GM19023 (cell line): ENCODE measurements around the gene PAX1.

Source experiments
- ATAC-seq: cut with Tn5 transposase; IDR thresholded peaks from one replicate; pipeline ENCODE4 v1.9.1; 2021; ENCODE audit warnings: mild to moderate bottlenecking, moderate library complexity; ENCODE audit not compliant: unreplicated experiment

PAX1 gene

DNA sequence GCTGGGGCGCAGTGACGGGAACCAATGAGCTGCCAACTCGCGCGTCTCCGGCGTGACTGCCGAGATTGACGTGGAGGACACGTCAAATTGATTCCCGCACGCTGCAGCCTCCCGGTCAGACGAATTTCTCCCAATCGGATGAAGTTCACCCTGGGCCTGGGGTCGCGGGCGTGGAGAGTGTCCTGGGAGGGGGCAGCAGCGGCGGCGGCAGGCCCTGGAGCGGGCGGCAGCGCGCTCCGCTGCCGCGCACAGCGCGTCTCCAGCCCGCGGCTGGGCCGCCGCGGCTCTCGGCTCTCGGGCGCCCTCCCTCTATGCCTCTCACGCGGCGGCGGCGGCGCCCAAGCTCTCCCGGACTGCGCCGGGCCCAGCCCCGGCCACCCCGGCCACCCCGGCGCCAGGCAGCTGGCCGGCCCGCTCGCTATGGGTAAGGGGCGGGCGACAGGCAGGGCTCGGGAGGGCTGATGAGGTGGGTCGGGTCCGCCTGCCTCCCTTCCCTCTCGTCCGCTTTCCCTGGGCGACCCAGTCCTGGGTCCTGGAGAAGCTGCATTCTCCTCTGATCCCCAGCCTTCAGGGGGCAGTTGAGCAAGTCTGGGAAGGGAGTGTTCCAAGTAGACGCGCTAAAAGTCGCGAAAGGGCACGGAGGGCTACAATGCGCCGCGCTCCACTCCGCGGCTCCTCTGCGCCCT is at the start of gene PAX1:
TSS of gene PAX1 (plus strand) at position 90 of the 686 bp plus-strand sequence. CDS start at position 139, 49 bp downstream.
- ATAC-seq, result no peak

DNA sequence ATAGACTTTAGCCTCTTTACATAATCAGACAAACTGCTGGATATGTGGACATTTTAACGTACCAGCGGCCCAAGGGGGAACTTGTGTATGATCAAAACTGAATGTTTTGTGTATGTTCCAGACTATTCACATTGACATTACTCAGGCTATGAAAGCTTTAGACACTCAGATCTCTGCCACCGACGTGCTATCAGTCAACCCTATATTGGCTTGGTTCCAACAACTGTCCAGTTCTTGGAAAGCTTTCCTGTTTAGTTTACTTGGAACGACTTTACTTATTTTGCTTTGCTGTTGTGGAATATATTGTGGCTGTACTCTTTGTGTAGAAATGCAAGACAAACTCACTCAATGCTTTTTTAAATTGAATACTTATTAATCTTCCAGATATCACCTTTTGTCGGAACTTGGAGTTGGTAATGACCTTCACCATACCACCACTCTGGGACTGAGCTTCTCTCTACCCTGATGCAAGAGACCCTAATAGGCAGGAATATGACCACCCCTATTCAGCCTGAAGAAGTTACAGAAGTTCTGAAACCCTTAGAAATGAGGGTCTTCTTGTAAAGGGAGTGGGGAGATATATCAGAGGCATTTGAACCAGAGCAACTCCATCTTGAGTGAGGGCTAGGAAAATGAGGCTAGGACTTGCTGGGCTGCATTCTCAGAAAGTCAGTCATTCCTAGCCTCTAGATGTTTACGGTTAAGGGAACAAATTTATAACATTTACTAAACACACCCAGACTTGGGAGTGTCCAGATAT is 49.0 kb upstream of the PAX1 start:
- no peak for ATAC-seq

DNA sequence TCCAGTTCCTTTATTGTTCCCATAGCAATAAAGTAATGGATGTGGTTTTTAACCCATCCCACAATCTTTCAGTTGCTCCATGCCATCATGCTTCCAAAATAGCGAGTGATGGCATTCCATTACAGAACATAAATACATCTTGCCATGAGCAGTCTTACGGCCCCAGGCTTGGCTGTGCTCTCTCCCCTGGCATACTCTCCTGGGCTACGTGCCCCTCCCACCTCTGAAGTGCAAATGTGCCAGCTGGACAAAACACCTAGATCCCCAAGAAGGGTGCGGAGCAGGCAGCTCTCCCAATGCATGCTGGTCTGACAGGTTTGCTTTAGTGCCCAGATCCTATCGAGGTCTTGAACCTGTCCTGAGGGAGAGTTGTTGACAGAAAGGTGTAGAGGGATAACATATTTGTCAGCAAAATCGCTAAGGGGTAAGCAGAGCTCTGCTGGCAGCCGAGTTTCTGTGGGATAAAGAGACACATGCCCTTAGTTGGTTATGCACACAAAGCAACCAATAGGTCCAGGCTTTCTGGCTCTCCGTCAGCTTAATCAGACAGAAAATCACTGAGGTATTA is 43.9 kb upstream of the PAX1 start:
- no peak for ATAC-seq

DNA sequence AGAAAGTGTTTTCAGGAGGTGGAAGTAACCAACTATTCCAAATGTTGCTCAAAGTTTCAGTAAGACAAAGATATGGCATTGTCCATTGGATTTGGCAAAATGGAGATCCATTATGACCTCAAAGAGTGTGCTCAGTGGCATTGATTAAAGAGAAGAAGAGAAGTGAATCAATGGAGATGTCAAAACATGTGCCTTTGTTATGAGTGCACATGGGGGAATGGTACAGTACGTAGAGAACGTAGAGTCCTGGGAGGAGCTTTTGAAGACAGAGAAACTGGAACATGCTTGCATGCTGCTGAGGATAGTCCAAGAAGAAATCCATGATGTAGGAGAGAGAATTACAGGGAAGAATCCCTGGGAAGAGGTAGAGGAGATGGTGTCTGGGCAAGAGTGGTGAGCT is 42.0 kb upstream of the PAX1 start:
- ATAC-seq, result no peak

DNA sequence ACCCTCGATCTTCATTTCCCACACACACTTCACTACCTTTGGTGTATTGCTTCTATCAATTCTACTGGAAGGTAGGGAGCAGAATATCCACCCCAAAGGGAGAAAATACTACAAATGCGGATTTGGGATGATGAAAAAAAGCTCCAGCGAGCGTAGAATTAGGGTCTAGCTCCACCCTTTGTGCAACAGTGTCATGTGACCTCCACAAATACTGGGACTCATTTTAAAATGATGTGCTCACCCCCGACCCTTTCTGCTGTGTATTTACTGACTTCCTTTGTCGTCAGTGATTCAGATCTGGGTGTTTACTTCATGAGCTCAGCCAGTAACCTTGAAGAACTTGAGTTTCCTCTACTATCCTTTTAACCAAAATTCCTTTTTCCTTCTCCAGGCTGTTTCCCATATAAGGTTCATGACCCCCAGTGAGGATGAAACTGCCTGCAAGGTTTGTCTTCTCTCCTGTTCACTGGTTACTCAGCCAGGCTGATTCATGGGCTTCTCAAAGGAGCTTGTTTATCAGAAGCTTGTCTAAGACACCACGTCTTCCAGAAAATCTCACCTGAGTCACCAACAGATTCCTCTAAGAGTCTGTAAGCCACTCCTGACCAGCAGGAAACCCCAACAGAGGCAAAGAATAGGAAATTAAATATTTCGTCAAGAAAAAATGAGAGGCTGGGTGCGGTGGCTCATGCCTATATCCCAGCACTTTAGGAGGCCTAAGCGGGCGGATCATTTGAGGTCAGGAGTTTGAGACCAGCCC is 39.6 kb upstream of the PAX1 start:
- ATAC-seq, result no peak

DNA sequence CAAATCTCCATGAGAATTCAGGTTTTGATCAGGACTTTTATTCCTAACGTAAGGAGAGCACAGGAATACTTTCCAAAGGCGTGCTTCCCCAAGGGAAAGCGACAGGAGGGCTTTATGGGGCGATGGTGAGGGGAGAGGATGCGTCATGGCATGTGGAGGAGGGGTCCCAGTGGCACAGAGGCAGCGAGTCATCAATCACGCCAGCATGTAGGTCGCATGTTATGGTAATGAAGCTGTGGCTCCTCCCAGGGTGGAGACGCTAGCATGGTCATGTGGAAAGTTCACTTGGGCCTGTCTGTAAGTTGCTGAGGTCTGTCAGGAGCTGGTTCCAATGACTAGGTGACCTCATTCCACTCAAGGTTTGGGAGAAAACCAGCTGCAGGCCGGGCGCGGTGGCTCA is 35.3 kb upstream of the PAX1 start:
- no peak for ATAC-seq

DNA sequence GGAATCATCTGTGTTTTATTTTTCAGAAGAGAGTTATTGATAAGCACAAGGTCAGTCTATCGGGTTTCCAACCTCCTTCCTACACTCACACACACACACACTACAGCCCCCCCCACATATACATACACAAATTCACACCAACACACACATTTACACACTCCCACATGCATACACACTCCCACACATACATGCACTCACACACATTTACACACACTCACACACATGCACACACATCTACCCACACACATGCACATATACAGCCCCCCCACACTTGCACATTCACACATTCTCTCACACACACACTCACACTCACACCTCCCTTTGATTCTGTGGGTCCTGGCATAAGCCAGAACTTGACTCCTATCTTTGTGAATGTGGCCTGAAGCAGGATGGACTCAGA is 34.5 kb upstream of the PAX1 start:
- ATAC-seq, result no peak

DNA sequence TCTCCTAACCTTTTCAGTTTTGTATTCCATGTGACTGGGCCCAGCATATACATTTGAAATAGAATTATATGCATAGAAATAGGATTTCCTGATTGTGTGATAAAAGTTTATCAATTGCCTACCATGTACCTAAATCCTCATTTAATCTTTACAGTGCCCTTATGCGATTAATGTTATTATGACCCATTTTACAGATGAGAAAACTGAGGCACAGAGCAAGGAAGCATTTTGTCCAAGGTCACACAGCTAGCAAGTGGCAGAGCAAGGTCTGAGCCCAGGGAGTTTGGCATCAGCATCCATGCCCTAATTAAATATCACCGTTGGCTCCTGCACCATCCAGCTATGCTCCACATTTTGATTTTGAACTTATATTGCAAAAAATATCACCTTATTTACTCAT is 28.2 kb upstream of the PAX1 start:
- no peak for ATAC-seq

DNA sequence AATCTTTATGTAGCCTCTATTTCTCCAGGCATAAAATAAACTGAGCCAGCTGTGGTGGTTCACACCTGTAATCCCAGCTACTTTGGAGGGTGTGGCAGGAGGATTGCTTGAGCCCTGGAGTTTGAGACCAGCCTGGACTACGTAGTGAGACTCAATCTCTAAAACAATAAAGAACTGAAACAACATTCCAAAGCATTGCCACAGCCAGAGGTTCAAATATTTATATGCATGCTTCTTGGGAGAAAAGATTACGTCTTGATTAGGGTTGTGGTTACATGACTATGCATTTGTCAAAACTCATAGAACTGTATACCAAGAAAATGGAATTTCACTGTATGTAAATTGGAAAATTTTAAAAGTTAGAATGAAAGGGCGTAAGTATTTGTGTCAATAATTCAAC is 27.7 kb upstream of the PAX1 start:
- no peak for ATAC-seq

DNA sequence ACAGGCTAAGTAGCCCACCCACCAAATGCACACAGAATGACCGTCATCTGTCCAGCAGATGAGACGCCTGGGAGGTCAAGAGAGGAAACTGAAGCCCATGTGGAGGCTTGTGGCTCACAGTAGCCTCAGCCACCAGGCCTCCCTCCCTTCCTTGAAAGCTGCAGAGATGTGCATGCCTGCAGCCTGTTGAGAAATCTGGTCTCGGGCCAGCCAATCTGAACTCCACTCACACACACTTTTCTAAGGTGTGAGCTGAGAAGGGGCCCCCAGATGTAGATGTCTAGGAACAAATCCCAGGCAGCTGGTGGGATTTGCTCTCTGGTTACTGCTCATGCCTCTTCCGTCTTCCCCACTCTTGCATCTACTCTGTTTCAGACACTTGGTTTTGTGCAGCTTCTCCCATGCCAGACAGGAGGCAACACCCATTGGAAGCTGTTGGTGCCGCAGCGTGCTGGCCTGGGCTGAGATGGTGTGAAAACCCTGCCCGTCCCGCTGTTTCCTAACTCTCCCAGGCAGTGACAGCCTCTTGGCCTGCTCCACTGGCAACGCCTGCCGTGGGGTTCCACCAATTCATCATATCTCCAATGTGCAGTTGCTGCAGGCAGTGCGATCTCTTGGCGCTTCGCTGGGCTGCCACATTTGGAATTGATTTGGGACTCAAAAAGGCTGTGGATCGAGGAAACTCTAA is 24.1 kb upstream of the PAX1 start:
- no peak for ATAC-seq

DNA sequence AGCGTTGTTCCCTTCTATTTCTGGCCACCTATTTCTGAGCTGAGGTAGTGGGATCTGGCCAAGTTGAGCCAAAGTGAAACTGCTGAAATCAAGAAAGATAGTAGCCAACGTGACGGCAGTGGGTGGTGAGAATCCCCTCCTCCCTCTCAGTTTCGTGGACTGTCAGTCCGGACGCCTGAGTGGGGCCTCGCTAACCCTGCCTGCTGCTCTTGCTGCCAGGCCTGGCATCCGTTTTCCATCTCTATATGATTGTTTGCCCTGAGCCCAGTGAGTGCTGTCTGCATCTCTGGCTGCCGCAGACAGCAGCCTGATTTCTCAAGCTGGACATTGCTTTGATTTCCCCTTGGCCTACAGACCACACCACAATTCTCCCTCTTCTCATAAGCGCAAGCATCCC is 23.5 kb upstream of the PAX1 start:
- no peak for ATAC-seq

DNA sequence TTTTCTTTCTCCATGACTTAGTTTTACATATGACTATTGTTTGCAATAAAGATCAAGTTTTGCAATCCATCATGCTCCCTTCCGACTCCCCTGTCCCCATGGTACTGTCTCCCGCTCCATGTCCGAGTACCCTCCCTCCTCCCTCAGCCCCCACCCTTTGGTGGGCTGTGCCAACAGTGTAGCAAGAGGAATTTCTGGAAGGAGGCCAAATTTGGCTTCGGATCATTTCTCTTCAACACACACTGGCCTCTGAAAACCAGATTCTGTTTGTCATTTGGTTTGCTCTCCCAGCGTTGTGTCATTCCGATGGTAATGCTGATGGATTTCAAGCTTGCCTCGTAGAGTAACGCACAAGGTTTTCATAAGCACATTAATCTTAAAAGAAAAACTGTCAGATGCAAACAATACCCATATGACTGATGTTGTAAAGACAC is 22.9 kb upstream of the PAX1 start:
- no peak for ATAC-seq

DNA sequence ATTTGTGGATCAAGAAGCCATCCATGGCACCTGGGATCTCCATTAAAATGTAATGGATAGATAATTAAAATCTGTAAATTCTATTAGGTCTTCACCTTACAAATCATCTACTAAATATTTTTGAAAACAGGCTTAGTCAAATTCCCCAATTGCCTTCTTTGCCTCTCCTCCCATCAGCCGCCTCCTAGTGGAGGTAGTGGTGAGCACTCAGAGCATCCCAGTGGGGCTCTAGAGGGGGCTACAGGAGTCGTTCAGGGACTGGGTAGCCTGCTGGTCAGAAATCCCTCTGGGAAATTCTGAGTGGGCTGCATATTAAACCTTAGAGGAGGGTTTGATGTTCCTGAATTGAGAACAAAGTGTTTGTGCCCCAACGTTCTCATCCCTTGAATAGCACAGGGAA is 20.8 kb upstream of the PAX1 start:
- ATAC-seq, result no peak

DNA sequence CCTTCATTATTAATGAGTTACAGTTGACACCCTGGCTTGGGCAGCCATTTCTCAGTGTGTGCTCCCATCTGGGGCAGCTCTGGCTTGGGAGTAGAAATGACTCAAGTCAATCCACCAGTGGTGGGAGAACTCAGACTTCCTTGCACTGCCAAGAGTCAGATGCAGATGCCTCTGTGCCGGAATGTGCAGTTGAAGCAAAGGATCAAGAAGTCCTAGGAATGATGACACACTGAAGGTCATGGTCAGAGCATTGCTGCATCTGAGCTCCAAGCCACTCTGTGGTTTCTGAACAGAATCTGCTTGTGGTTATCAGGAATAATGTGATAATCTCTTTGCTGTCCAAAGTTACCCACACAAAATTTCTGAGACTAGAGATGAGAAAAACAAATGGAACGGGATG is 19.5 kb upstream of the PAX1 start:
- ATAC-seq, result no peak

DNA sequence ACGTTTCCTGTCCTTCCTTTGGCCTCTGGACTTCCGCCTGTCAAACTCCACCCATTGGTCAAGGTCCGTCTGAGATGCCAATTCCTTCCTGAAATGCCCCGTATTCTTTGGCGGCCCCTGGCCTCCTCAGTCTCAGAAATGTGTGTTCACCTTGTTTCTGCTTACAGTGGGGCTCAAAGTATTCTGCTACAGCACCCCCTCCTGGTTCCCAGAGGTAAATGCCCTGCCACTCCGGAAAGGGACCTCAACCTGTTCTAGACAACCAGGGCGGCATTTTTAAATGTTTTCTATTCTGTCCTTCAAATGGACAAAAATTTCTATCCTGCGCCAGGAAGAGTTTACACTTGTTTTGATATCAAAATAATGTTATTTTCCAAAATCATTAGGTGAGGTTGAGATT is 12.1 kb upstream of the PAX1 start:
- ATAC-seq, result no peak

DNA sequence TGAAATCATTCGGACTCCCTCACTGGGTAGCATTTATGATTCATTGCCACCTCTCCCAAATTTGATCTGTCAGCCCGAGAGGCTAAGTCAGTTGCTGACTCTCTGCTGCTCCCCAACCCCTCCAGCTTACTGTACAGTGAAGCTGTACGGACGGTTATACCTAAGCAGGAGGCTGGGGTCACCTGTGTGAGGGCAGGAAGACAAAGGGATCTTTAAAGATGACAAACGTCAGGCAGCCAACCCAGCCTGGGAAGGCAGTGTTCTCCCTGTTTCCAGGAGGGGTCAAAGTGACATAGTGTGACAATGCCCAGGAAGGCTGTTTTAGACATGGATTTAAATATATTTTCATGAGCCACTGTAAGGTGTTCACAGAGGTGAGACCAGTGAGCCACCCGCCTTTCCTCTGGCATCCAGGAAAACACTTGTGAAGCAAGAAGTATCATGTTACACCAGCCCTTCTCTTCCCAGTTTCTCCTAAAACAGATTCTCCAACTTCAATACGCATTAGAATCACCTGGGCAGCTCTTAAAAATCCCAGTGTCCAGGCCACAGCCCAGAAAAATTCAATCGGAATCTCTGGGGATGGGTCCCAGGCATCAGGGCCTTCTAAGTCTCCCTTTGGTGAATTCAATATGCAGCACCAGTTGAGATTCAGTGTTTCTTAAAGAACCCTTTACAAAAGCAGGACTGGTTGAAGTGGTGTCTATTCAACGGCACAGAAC is 6.8 kb upstream of the PAX1 start:
- ATAC-seq, result no peak

DNA sequence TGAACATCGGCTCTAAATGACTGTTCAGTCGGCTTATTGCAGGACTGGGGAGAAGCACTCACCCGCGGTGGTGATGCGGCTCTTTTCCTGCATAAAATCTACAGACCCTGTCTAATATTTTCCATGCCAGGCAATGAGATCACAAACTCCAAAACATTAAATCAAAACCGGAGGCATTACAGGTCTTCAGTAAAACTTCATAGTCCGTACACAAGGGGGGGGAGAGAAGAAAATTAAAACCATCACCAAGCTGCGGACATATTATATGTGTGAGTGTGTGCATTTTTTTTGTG is 6.3 kb upstream of the PAX1 start:
- ATAC-seq, result no peak

DNA sequence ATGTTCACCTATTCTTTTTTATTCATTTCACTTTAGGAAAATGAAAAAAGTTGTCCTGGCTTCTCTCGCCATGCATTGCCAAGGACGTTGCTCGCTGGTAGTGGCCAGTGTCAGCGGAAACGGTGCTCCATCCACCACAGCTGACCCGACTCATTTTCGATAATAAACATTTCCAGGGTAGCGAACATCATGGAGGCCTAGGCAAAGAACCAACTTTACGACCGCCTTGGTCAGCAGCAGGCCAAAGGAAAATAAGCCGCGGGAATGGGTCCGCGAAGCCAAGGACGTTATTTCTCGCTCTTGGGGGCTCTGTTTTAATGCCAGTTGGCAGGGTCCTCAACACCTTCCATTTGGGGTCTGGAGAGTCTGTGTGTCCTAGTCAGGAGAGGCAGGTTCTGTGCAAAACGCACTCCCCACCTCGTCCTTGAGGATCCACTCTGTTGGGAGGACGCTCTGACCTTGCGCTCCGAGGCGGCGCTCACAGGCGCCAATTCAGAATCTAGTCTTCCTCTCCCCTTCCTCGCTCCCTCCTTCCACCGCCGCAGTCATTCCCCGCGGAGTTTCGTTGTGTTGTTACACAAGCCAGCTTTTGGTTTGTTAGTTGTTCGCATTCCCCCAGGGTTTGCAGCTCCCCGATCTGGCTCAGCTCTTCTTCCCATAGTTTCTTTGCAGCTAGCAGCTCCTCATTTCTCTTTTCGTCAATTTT is 4.1 kb upstream of the PAX1 start:
- no peak for ATAC-seq

DNA sequence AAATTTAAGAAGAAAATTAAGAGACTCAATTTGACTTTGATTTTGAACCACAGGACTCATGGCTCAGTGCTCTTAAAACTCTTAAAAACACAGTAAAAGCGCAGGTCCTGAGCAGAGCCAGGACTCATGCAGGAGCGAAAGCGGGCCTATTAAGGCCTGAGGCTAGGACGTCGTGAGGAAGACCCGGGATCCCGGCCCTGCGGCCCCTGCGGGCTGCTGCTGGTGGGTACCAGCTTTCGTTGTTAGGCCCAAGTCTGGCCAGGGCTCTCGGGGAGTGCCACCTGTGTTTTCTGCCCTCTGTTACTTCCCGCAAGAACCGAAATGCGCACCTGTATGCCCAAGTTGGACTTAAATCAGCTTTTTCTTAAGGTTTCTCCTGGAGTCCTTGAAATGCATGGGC is 3.4 kb upstream of the PAX1 start:
- ATAC-seq, result no peak
